ENCODE results near the gene URB1.
A peak's percentile ranks its signal among the peaks of the same experiment; 100 is the strongest.
"Not testable (repeated sequence)": the region's sequence is repeated elsewhere in the genome, so short reads cannot be mapped to it uniquely, and the experiment has no call there.

Gene URB1

GRCh38 chr21:32411350-32412161 lies 18.7 kb upstream of the URB1 start:
- peak; percentile 67 for DNase-seq

GRCh38 chr21:32410916-32411315 lies 18.1 kb upstream of the URB1 start:
- DNase-seq, result no peak

GRCh38 chr21:32410291-32410690 lies 17.5 kb upstream of the URB1 start:
- no peak for DNase-seq

- DNase-seq, result no peak
Observed at GRCh38 chr21:32406405-32406804, 13.6 kb upstream of the URB1 start.

GRCh38 chr21:32403201-32403777 lies 10.5 kb upstream of the URB1 start:
- peak; percentile 45 for DNase-seq

GRCh38 chr21:32393677-32394001 lies 827 bp upstream of the URB1 start:
- no peak for DNase-seq

- no peak for DNase-seq
Observed at GRCh38 chr21:32392299-32392879, 423 bp downstream of the URB1 start.

- DNase-seq, result no peak
Observed at GRCh38 chr21:32391755-32392154, 1.1 kb downstream of the URB1 start.

GRCh38 chr21:32390537-32391224 lies 2.1 kb downstream of the URB1 start:
- DNase-seq, result not testable (repeated sequence)

GRCh38 chr21:32389337-32390015 lies 3.3 kb downstream of the URB1 start:
- no peak for DNase-seq

- no peak for DNase-seq
Observed at GRCh38 chr21:32388306-32388705, 4.5 kb downstream of the URB1 start.

- DNase-seq, result no peak
Observed at GRCh38 chr21:32387151-32387550, 5.7 kb downstream of the URB1 start.

- DNase-seq, result no peak
Observed at GRCh38 chr21:32386195-32386870, 6.5 kb downstream of the URB1 start.

GRCh38 chr21:32383812-32384211 lies 9.0 kb downstream of the URB1 start:
- no peak for DNase-seq

- no peak for DNase-seq
Observed at GRCh38 chr21:32382108-32382644, 10.6 kb downstream of the URB1 start.

GRCh38 chr21:32381571-32381970 lies 11.2 kb downstream of the URB1 start:
- no peak for DNase-seq

GRCh38 chr21:32380940-32381339 lies 11.9 kb downstream of the URB1 start:
- DNase-seq, result no peak

GRCh38 chr21:32378956-32379355 lies 13.9 kb downstream of the URB1 start:
- no peak for DNase-seq

GRCh38 chr21:32377991-32378390 lies 14.8 kb downstream of the URB1 start:
- no peak for DNase-seq

- no peak for DNase-seq
Observed at GRCh38 chr21:32377506-32377905, 15.3 kb downstream of the URB1 start.

- DNase-seq, result no peak
Observed at GRCh38 chr21:32372755-32373154, 20.1 kb downstream of the URB1 start.

- no peak for DNase-seq
Observed at GRCh38 chr21:32371913-32372314, 20.9 kb downstream of the URB1 start.

Data from activated T-cell treated with anti-CD3 and anti-CD28 coated beads, Interleukin-2, amount 50 U/mL, for 1 hour (primary cell).